Fibroblast of lung (primary cell): ENCODE results near the gene HNRNPA3. TPM values are rescaled to one million over a fixed set of nuclear protein-coding genes. Genes with fewer than 3 reads are reported as not detected.

Experiments used
- DNase-seq, 2 donors: peaks; one replicate each; pipeline versions ENCODE4 v3.0.0 to v3.0.0-alpha.2; 2010; ENCODE audit warnings: low read depth in 2 of 2
- H2AFZ ChIP-seq: 2 replicates; pipeline ENCODE4 v1.5.1; 2012; ENCODE audit warnings: low read length, control low read depth, inconsistent platforms
- H3K27ac ChIP-seq: 2 replicates; pipeline ENCODE4 v1.5.1; 2011; ENCODE audit warnings: low read length, control low read depth; ENCODE audit not compliant: insufficient read depth
- H3K27me3 ChIP-seq: 2 replicates; pipeline ENCODE4 v1.5.1; 2011; ENCODE audit warnings: mild to moderate bottlenecking, low read length; ENCODE audit not compliant: control insufficient read depth, insufficient read depth
- H3K36me3 ChIP-seq: 2 replicates; pipeline ENCODE4 v1.5.1; 2011; ENCODE audit warnings: low read length; ENCODE audit not compliant: control insufficient read depth, insufficient read depth
- H3K4me1 ChIP-seq: 2 replicates; pipeline ENCODE4 v1.5.1; 2011; ENCODE audit warnings: low read length; ENCODE audit not compliant: control insufficient read depth, insufficient read depth; ENCODE audit errors: extremely low read depth
- H3K4me2 ChIP-seq: 2 replicates; pipeline ENCODE4 v1.5.1; 2011; ENCODE audit warnings: low read length, control low read depth; ENCODE audit not compliant: insufficient read depth; ENCODE audit errors: extremely low read depth
- H3K4me3 ChIP-seq, 4 experiments: fragments of 200-600 bp in 1 of 4; sonication (generic) in 1 of 4; replicated peaks in 1 of 4; 2 replicates each; pipeline ENCODE4 v1.5.1; 2011 to 2016; ENCODE audit warnings: low read length in 4 of 4, low read depth in 3 of 4, mild to moderate bottlenecking in 3 of 4, control low read depth in 2 of 4, inconsistent platforms in 1 of 4, mixed read lengths in 1 of 4; ENCODE audit not compliant: insufficient read depth in 1 of 4; ENCODE audit errors: control extremely low read depth in 1 of 4
- H3K79me2 ChIP-seq: 2 replicates; pipeline ENCODE4 v1.5.1; 2012; ENCODE audit warnings: mild to moderate bottlenecking, low read length, inconsistent platforms; ENCODE audit not compliant: control insufficient read depth, insufficient read depth
- H3K9ac ChIP-seq: 2 replicates; pipeline ENCODE4 v1.5.1; 2011; ENCODE audit warnings: mild to moderate bottlenecking, low read length, control low read depth; ENCODE audit not compliant: insufficient read depth
- H3K9me3 ChIP-seq: 2 replicates; pipeline ENCODE4 v1.5.1; 2012; ENCODE audit warnings: low read depth, low read length; ENCODE audit not compliant: control insufficient read depth, insufficient read depth
- H4K20me1 ChIP-seq: 2 replicates; pipeline ENCODE4 v1.5.1; 2011; ENCODE audit warnings: low read length; ENCODE audit not compliant: control insufficient read depth, insufficient read depth; ENCODE audit errors: extremely low read depth
- EZH2 ChIP-seq: IDR thresholded peaks from 2 replicates; pipeline ENCODE4 v1.5.1; 2012; ENCODE audit warnings: low read length, control low read depth, mild to moderate bottlenecking; ENCODE audit errors: missing control alignments
- polyA plus RNA-seq, 2 donors: library from polyadenylated mRNA; depleted of rRNA in 1 of 2; stranded (reverse) in 1 of 2; unstranded in 1 of 2; fragments of >200 nt; gene quantifications; 2 replicates each; pipeline ENCODE4 v1.2.1, GENCODE V29; 2011 to 2012; ENCODE audit warnings: missing spikeins in 1 of 2
- total RNA-seq: library from RNA; depleted of rRNA; stranded (reverse); fragments of >200 nt; gene quantifications from 2 replicates; pipeline ENCODE4 v1.2.1, GENCODE V29; 2014
- TF ChIP-seq, protein P1 (sequence below), 2 donors: IDR thresholded peaks in 1 of 2; conservative IDR thresholded peaks in 1 of 2; 1 replicate in 1 of 2; 2 replicates in 1 of 2; pipeline ENCODE4 v1.5.1; 2011 to 2012; ENCODE audit warnings: low read length in 2 of 2, control low read depth in 1 of 2, inconsistent platforms in 1 of 2, low read depth in 1 of 2, mild to moderate bottlenecking in 1 of 2

HNRNPA3 gene
- total and polyA plus RNA-seq, 2 donors (not counting 1 experiment from before 2014, with no cell fraction given): 34.5 to 81.2 TPM

DNA sequence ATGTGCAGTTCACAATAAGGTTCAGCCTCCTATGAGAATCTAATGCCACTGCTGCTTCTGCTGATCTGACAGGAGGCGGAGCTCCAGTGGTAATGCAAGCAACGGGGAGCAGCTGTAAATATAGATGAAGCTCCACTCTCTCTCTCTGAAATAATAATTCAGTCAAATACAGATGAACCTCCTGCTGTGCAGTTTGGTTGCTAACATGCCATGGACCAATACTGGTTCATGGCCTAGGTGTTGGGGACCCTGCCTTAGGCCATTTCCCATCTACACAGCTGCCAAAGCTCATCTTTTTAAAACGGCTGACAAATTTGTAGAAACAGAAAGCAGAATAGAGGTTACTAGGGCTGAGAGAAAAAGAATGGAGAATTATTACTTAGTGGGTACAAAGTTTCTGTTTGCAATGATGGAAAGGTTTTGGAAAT is 10.7 kb upstream of the HNRNPA3 start:
- no peak overlapping the region for H3K4me3 ChIP-seq
- TF ChIP-seq, protein P1, sequence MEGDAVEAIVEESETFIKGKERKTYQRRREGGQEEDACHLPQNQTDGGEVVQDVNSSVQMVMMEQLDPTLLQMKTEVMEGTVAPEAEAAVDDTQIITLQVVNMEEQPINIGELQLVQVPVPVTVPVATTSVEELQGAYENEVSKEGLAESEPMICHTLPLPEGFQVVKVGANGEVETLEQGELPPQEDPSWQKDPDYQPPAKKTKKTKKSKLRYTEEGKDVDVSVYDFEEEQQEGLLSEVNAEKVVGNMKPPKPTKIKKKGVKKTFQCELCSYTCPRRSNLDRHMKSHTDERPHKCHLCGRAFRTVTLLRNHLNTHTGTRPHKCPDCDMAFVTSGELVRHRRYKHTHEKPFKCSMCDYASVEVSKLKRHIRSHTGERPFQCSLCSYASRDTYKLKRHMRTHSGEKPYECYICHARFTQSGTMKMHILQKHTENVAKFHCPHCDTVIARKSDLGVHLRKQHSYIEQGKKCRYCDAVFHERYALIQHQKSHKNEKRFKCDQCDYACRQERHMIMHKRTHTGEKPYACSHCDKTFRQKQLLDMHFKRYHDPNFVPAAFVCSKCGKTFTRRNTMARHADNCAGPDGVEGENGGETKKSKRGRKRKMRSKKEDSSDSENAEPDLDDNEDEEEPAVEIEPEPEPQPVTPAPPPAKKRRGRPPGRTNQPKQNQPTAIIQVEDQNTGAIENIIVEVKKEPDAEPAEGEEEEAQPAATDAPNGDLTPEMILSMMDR (conservative IDR thresholded peaks at IDR 0.05 in 1 of 2, IDR thresholded peaks at IDR 0.05 in 1 of 2; ENCODE audit: low read depth in 1 of 2, low read length in 2 of 2): no peak
- TF ChIP-seq EZH2: no peak
- no peak overlapping the region for H3K27ac ChIP-seq
- H3K9me3 ChIP-seq: no peaks in the 10 kb centered on the region
- H2AFZ ChIP-seq: no peak overlapping the region
- H3K9ac ChIP-seq: no peak overlapping the region
- H3K36me3 ChIP-seq: no peaks in the 10 kb centered on the region
- no peak overlapping the region for H3K4me2 ChIP-seq
- no peaks in the 10 kb centered on the region for H3K79me2 ChIP-seq
- no peaks in the 10 kb centered on the region for H3K27me3 ChIP-seq
- no peaks in the 10 kb centered on the region for H3K4me1 ChIP-seq
- no peaks in the 10 kb centered on the region for H4K20me1 ChIP-seq
- DNase-seq: no peak

DNA sequence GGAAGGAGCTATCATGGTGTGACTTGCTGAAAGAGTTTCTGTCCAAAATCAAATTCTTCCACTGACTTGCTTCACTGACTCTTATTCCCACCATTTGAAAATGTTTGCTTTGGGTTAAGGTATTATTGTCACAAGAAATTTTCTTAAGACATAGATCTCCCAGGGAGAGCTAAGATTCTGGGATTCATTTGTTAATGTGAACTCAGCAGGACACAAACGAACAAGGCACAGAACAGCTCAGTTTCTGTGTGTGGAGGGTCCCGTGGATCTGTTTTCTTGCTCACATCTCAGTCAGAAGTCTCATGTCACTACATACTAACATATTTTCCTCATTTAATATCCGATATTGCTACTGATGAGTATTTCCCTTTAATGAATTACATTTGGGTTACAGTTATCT is 8.2 kb upstream of the HNRNPA3 start:
- DNase-seq: no peak
- no peaks in the 10 kb centered on the region for H3K4me1 ChIP-seq
- H3K4me3 ChIP-seq: no peak overlapping the region
- H4K20me1 ChIP-seq: no peaks in the 10 kb centered on the region
- TF ChIP-seq, protein P1 (conservative IDR thresholded peaks at IDR 0.05 in 1 of 2, IDR thresholded peaks at IDR 0.05 in 1 of 2; ENCODE audit: low read depth in 1 of 2, low read length in 2 of 2): no peak
- no peak for TF ChIP-seq EZH2
- H3K79me2 ChIP-seq: no peaks in the 10 kb centered on the region
- H3K27me3 ChIP-seq: no peaks in the 10 kb centered on the region
- no peaks in the 10 kb centered on the region for H3K9me3 ChIP-seq
- no peak overlapping the region for H3K27ac ChIP-seq
- H3K9ac ChIP-seq: no peak overlapping the region
- H3K36me3 ChIP-seq: no peaks in the 10 kb centered on the region
- no peak overlapping the region for H2AFZ ChIP-seq
- H3K4me2 ChIP-seq: no peak overlapping the region

DNA sequence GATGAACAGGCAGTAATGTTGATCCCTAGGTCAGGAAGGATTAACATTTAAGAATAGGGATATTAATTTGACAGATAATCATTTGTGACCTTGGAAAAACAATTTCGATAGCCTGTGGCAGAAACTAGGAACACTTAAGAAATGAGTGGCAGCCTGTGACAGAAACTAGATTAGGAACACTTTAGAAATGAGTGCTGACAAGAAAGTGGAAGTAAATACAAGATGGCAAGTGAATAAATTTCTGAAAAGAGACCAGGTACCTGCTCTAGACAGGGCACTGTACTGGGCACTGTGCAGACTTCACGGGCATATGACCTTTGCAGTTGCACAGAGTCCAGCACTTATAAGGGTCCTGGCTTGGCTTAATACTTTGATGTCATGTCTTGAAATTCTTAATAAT is 5.5 kb upstream of the HNRNPA3 start:
- Histone ChIP-seq H4K20me1 (no peaks in the 10 kb centered on the region), H3K79me2 (peaks cover 9% of the 10 kb centered on the region), H3K4me3 (no peak overlapping the region), H3K4me1 (no peaks in the 10 kb centered on the region), H3K27me3 (no peaks in the 10 kb centered on the region), H2AFZ (no peak overlapping the region), H3K9ac (no peak overlapping the region), H3K4me2 (no peak overlapping the region), H3K27ac (no peak overlapping the region), H3K9me3 (no peaks in the 10 kb centered on the region), H3K36me3 (no peaks in the 10 kb centered on the region)
- DNase-seq: no peak
- TF ChIP-seq, protein P1 (conservative IDR thresholded peaks at IDR 0.05 in 1 of 2, IDR thresholded peaks at IDR 0.05 in 1 of 2; ENCODE audit: low read depth in 1 of 2, low read length in 2 of 2): no peak
- no peak for TF ChIP-seq EZH2
